K562 (cell line): Measurements from ENCODE around the gene NPHP3. TPM values are rescaled to one million over a fixed set of nuclear protein-coding genes. Genes with fewer than 3 reads are reported as not detected.

ENCODE experiments used
- FOXA3 ChIP-seq, 2 experiments: fragments of 450-650 bp in 1 of 2; sonication (generic) in 1 of 2; formaldehyde crosslinking; IDR thresholded peaks in 1 of 2; conservative IDR thresholded peaks in 1 of 2; 2 replicates each; pipeline versions ENCODE4 v1.4.0 to v1.8.0; 2020 to 2022; ENCODE audit warnings: mild to moderate bottlenecking in 2 of 2, missing genetic modification reagents in 1 of 2
- KAT7 ChIP-seq: sonication (generic); formaldehyde crosslinking; IDR thresholded peaks from 2 replicates; pipeline ENCODE4 v1.8.0; 2022; ENCODE audit warnings: missing genetic modification reagents, mild to moderate bottlenecking, borderline replicate concordance
- KLF1 ChIP-seq: fragments of 450-650 bp; IDR thresholded peaks from 2 replicates; pipeline ENCODE4 v1.6.1; 2016; ENCODE audit warnings: missing genetic modification characterization, missing compliant biosample characterization
- MAFK ChIP-seq: IDR thresholded peaks from 2 replicates; pipeline ENCODE4 v1.6.1; 2011; ENCODE audit warnings: low read length, improper control_type of control experiment
- MAZ ChIP-seq, 2 experiments: fragments of 450-650 bp in 1 of 2; sonication (generic) in 1 of 2; formaldehyde crosslinking; IDR thresholded peaks in 1 of 2; conservative IDR thresholded peaks in 1 of 2; 2 replicates each; pipeline versions ENCODE4 v1.4.0 to v1.5.0; 2020; ENCODE audit warnings: mild to moderate bottlenecking in 1 of 2, missing genetic modification reagents in 1 of 2
- MTA2 ChIP-seq: fragments of 450-650 bp; IDR thresholded peaks from 2 replicates; pipeline ENCODE4 v1.6.1; 2016; ENCODE audit warnings: low read depth
- NFYB ChIP-seq: IDR thresholded peaks from 2 replicates; pipeline ENCODE4 v1.6.1; 2011; ENCODE audit warnings: mild to moderate bottlenecking, moderate library complexity; ENCODE audit not compliant: insufficient read length; ENCODE audit errors: extremely low read depth
- OTX1 ChIP-seq: fragments of 450-650 bp; formaldehyde crosslinking; IDR thresholded peaks from 2 replicates; pipeline ENCODE4 v1.4.0; 2022; ENCODE audit warnings: mild to moderate bottlenecking
- PHB2 ChIP-seq: fragments of 450-650 bp; IDR thresholded peaks from 2 replicates; pipeline ENCODE4 v1.6.1; 2017; ENCODE audit warnings: low read depth
- RAD21 ChIP-seq, 2 experiments: fragments of 250-450 bp in 1 of 2; fragments of 450-650 bp in 1 of 2; sonication (Bioruptor Pico) in 1 of 2; formaldehyde crosslinking in 1 of 2; IDR thresholded peaks in 1 of 2; conservative IDR thresholded peaks in 1 of 2; 2 replicates each; pipeline versions ENCODE4 v1.4.0 to v1.8.0; 2020 to 2022; ENCODE audit warnings: mild to moderate bottlenecking in 2 of 2, moderate library complexity in 1 of 2
- RFX7 ChIP-seq: fragments of 250-450 bp; sonication (Bioruptor Pico); IDR thresholded peaks from 2 replicates; pipeline ENCODE4 v1.5.1; 2021; ENCODE audit warnings: mild to moderate bottlenecking
- SMC3 ChIP-seq: conservative IDR thresholded peaks from 2 replicates; pipeline ENCODE4 v1.6.1; 2011; ENCODE audit warnings: low read depth, low read length, improper control_type of control experiment; ENCODE audit not compliant: insufficient read depth
- STAT5A ChIP-seq: IDR thresholded peaks from 2 replicates; pipeline ENCODE4 v1.6.1; 2012; ENCODE audit warnings: low read length, inconsistent platforms, borderline replicate concordance
- TAF7 ChIP-seq: fragments of 450-650 bp; IDR thresholded peaks from 2 replicates; pipeline ENCODE4 v1.6.1; 2016; ENCODE audit warnings: missing genetic modification characterization, missing compliant biosample characterization
- ZNF57 ChIP-seq: fragments of 450-650 bp; formaldehyde crosslinking; IDR thresholded peaks from 2 replicates; pipeline ENCODE4 v1.4.0; 2020; ENCODE audit warnings: mild to moderate bottlenecking, moderate library complexity
- polyA plus RNA-seq, 8 experiments: library from polyadenylated mRNA; depleted of rRNA in 4 of 8; stranded (reverse) in 5 of 8; unstranded in 3 of 8; fragments of >200 nt; fragmentation: Nextera tagmentation in 2 of 8; fragmentation: Illumina TruSeq in 1 of 8; extraction: Ambion mirVana in 2 of 8; extraction: Trizol in 1 of 8; gene quantifications; 2 replicates each; pipeline versions ENCODE4 v1.2.1 to v1.2.3, GENCODE V29; 2011 to 2014; ENCODE audit warnings: inconsistent platforms in 1 of 8, missing spikeins in 1 of 8
- total RNA-seq, 7 experiments: library from RNA; depleted of rRNA in 6 of 7; stranded (reverse); fragments of >200 nt in 6 of 7; fragmentation: Illumina TruSeq in 2 of 7; extraction: Trizol in 2 of 7; gene quantifications; 2 replicates each; pipeline versions ENCODE4 v1.2.1 to v1.2.3, GENCODE V29; 2011 to 2021; ENCODE audit warnings: low replicate concordance in 1 of 7
- TF ChIP-seq, protein P1 (sequence below): sonication (generic); formaldehyde crosslinking; IDR thresholded peaks from 2 replicates; pipeline ENCODE4 v1.8.0; 2023; ENCODE audit warnings: missing genetic modification reagents, mild to moderate bottlenecking, borderline replicate concordance
- TF ChIP-seq, protein P2 (sequence below): fragments of 250-450 bp; sonication (Bioruptor Pico); IDR thresholded peaks from 2 replicates; pipeline ENCODE4 v1.5.0; 2021; ENCODE audit warnings: mild to moderate bottlenecking, borderline replicate concordance
- TF ChIP-seq, protein P3 (sequence below), 3 experiments: IDR thresholded peaks in 2 of 3; conservative IDR thresholded peaks in 1 of 3; 2 replicates each; pipeline ENCODE4 v1.5.1; 2011 to 2012; ENCODE audit warnings: low read length in 3 of 3, mild to moderate bottlenecking in 3 of 3, control low read depth in 2 of 3, improper control_type of control experiment in 1 of 3, inconsistent platforms in 1 of 3, low read depth in 1 of 3, mixed read lengths in 1 of 3, moderate library complexity in 1 of 3; ENCODE audit not compliant: insufficient read depth in 2 of 3

Gene NPHP3
- total and polyA plus RNA-seq, 9 of the 15 experiments (the other 6 are each of a cell fraction or from before 2014, with no cell fraction given), result 0.62 to 13.2 (median 5.8) TPM

- TF ChIP-seq, protein P1, sequence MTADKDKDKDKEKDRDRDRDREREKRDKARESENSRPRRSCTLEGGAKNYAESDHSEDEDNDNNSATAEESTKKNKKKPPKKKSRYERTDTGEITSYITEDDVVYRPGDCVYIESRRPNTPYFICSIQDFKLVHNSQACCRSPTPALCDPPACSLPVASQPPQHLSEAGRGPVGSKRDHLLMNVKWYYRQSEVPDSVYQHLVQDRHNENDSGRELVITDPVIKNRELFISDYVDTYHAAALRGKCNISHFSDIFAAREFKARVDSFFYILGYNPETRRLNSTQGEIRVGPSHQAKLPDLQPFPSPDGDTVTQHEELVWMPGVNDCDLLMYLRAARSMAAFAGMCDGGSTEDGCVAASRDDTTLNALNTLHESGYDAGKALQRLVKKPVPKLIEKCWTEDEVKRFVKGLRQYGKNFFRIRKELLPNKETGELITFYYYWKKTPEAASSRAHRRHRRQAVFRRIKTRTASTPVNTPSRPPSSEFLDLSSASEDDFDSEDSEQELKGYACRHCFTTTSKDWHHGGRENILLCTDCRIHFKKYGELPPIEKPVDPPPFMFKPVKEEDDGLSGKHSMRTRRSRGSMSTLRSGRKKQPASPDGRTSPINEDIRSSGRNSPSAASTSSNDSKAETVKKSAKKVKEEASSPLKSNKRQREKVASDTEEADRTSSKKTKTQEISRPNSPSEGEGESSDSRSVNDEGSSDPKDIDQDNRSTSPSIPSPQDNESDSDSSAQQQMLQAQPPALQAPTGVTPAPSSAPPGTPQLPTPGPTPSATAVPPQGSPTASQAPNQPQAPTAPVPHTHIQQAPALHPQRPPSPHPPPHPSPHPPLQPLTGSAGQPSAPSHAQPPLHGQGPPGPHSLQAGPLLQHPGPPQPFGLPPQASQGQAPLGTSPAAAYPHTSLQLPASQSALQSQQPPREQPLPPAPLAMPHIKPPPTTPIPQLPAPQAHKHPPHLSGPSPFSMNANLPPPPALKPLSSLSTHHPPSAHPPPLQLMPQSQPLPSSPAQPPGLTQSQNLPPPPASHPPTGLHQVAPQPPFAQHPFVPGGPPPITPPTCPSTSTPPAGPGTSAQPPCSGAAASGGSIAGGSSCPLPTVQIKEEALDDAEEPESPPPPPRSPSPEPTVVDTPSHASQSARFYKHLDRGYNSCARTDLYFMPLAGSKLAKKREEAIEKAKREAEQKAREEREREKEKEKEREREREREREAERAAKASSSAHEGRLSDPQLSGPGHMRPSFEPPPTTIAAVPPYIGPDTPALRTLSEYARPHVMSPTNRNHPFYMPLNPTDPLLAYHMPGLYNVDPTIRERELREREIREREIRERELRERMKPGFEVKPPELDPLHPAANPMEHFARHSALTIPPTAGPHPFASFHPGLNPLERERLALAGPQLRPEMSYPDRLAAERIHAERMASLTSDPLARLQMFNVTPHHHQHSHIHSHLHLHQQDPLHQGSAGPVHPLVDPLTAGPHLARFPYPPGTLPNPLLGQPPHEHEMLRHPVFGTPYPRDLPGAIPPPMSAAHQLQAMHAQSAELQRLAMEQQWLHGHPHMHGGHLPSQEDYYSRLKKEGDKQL (CRISPR knock-in tag), result no peak
- 0 out of 4 replicates have a peak, but pooled peaks of 1 of the 2 experiments have one; percentile 25 for TF ChIP-seq FOXA3 (CRISPR knock-in tag; conservative IDR thresholded peaks at IDR 0.05 in 1 of 2, IDR thresholded peaks at IDR 0.05 in 1 of 2)
- TF ChIP-seq NFYB, result no peak
- TF ChIP-seq, protein P2, sequence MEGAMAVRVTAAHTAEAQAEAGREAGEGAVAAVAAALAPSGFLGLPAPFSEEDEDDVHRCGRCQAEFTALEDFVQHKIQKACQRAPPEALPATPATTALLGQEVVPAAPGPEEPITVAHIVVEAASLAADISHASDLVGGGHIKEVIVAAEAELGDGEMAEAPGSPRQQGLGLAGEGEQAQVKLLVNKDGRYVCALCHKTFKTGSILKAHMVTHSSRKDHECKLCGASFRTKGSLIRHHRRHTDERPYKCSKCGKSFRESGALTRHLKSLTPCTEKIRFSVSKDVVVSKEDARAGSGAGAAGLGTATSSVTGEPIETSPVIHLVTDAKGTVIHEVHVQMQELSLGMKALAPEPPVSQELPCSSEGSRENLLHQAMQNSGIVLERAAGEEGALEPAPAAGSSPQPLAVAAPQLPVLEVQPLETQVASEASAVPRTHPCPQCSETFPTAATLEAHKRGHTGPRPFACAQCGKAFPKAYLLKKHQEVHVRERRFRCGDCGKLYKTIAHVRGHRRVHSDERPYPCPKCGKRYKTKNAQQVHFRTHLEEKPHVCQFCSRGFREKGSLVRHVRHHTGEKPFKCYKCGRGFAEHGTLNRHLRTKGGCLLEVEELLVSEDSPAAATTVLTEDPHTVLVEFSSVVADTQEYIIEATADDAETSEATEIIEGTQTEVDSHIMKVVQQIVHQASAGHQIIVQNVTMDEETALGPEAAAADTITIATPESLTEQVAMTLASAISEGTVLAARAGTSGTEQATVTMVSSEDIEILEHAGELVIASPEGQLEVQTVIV (CRISPR knock-in tag), result no peak
- TF ChIP-seq SMC3, result 0 out of 2 replicates have a peak, but pooled peaks have one; percentile 12
- TF ChIP-seq ZNF57 (CRISPR knock-in tag), result no peak
- no peak for TF ChIP-seq KLF1 (tag)
- TF ChIP-seq PHB2, result no peak
- no peak for TF ChIP-seq TAF7 (tag)
- TF ChIP-seq RAD21 (CRISPR knock-in tag; conservative IDR thresholded peaks at IDR 0.05 in 1 of 2, IDR thresholded peaks at IDR 0.05 in 1 of 2), result peak; percentile 73 to 79
- TF ChIP-seq STAT5A, result no peak
- no peak for TF ChIP-seq OTX1 (CRISPR knock-in tag)
- no peak for TF ChIP-seq MTA2
- no peak for TF ChIP-seq RFX7
- TF ChIP-seq MAZ (CRISPR knock-in tag; conservative IDR thresholded peaks at IDR 0.05 in 1 of 2, IDR thresholded peaks at IDR 0.05 in 1 of 2), result no peak
- TF ChIP-seq, protein P3, sequence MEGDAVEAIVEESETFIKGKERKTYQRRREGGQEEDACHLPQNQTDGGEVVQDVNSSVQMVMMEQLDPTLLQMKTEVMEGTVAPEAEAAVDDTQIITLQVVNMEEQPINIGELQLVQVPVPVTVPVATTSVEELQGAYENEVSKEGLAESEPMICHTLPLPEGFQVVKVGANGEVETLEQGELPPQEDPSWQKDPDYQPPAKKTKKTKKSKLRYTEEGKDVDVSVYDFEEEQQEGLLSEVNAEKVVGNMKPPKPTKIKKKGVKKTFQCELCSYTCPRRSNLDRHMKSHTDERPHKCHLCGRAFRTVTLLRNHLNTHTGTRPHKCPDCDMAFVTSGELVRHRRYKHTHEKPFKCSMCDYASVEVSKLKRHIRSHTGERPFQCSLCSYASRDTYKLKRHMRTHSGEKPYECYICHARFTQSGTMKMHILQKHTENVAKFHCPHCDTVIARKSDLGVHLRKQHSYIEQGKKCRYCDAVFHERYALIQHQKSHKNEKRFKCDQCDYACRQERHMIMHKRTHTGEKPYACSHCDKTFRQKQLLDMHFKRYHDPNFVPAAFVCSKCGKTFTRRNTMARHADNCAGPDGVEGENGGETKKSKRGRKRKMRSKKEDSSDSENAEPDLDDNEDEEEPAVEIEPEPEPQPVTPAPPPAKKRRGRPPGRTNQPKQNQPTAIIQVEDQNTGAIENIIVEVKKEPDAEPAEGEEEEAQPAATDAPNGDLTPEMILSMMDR (IDR thresholded peaks at IDR 0.05 in 2 of 3, conservative IDR thresholded peaks at IDR 0.05 in 1 of 3; ENCODE audit: insufficient read depth in 2 of 3, low read depth in 1 of 3, low read length in 3 of 3), result peak in 2 of 3 experiments; percentile 48 to 73; a peak in 3 of 6 replicates
- no peak for TF ChIP-seq KAT7 (CRISPR knock-in tag)
- TF ChIP-seq MAFK, result no peak
Observed at GRCh38 chr3:132641837-132642538, 80.2 kb downstream of the NPHP3 start (continued).
